ENCODE measurements around the gene RIMS1.

GRCh38 chr6:72094506-72094905 is 208.2 kb downstream of the RIMS1 start:
- no peak for TF ChIP-seq POLR2A (IDR thresholded peaks at IDR 0.05)
- no peak for TF ChIP-seq CTCF (IDR thresholded peaks at IDR 0.05)
